Measurements from ENCODE around the gene MBD5.

Gene MBD5

GRCh38 chr2:148479398-148479797, 458.5 kb downstream of the MBD5 start:
- no peak for DNase-seq (ENCODE audit: low read depth)

- no peak for DNase-seq (ENCODE audit: low read depth)
Observed at GRCh38 chr2:148483665-148484064, 462.8 kb downstream of the MBD5 start.

GRCh38 chr2:148484066-148484465, 463.2 kb downstream of the MBD5 start:
- DNase-seq (ENCODE audit: low read depth) = no peak

GRCh38 chr2:148486655-148487054, 465.8 kb downstream of the MBD5 start:
- DNase-seq (ENCODE audit: low read depth) = no peak

- no peak for DNase-seq (ENCODE audit: low read depth)
Observed at GRCh38 chr2:148487439-148487838, 466.5 kb downstream of the MBD5 start.

- DNase-seq (ENCODE audit: low read depth) = no peak
Observed at GRCh38 chr2:148490840-148491439, 470.0 kb downstream of the MBD5 start.

GRCh38 chr2:148493822-148494563, 473.1 kb downstream of the MBD5 start:
- DNase-seq (ENCODE audit: low read depth) = no peak

GRCh38 chr2:148495586-148495985, 474.7 kb downstream of the MBD5 start:
- DNase-seq (ENCODE audit: low read depth) = no peak

GRCh38 chr2:148501545-148501944, 480.7 kb downstream of the MBD5 start:
- no peak for DNase-seq (ENCODE audit: low read depth)

GRCh38 chr2:148503516-148503915, 482.6 kb downstream of the MBD5 start:
- DNase-seq (ENCODE audit: low read depth) = no peak

- DNase-seq (ENCODE audit: low read depth) = no peak
Observed at GRCh38 chr2:148507970-148508369, 487.1 kb downstream of the MBD5 start.

- DNase-seq (ENCODE audit: low read depth) = no peak
Observed at GRCh38 chr2:148508878-148509287, 488.0 kb downstream of the MBD5 start.

GRCh38 chr2:148509288-148509902, 488.5 kb downstream of the MBD5 start:
- peak; percentile 75 for DNase-seq (ENCODE audit: low read depth)

GRCh38 chr2:148511883-148512282, 491.0 kb downstream of the MBD5 start:
- no peak for DNase-seq (ENCODE audit: low read depth)

- DNase-seq (ENCODE audit: low read depth) = no peak
Observed at GRCh38 chr2:148512501-148512900, 491.6 kb downstream of the MBD5 start.

GRCh38 chr2:148513427-148513826, 492.5 kb downstream of the MBD5 start:
- DNase-seq (ENCODE audit: low read depth) = no peak

- DNase-seq (ENCODE audit: low read depth) = no peak
Observed at GRCh38 chr2:148515120-148515519, 494.2 kb downstream of the MBD5 start.

- DNase-seq (ENCODE audit: low read depth) = no peak
Observed at GRCh38 chr2:148515976-148516375, 495.1 kb downstream of the MBD5 start.

GRCh38 chr2:148517296-148517695, 496.4 kb downstream of the MBD5 start:
- no peak for DNase-seq (ENCODE audit: low read depth)

GRCh38 chr2:148517822-148518221, 496.9 kb downstream of the MBD5 start:
- no peak for DNase-seq (ENCODE audit: low read depth)

- no peak for DNase-seq (ENCODE audit: low read depth)
Observed at GRCh38 chr2:148519013-148519412, 498.1 kb downstream of the MBD5 start.

- DNase-seq (ENCODE audit: low read depth) = no peak
Observed at GRCh38 chr2:148521181-148521580, 500.3 kb downstream of the MBD5 start.

GRCh38 chr2:148523315-148523714, 502.4 kb downstream of the MBD5 start:
- DNase-seq (ENCODE audit: low read depth) = no peak

Measured in activated T-helper 9 cell treated with anti-CD3 and anti-CD28 coated beads, Interleukin-2, amount 50 U/mL, for 16 hours (primary cell).